Measurements from ENCODE around the gene ARHGAP9. TPM values are rescaled to one million over a fixed set of nuclear protein-coding genes. Genes with fewer than 3 reads are reported as not detected.
"Not testable (repeated sequence)": the region's sequence is repeated elsewhere in the genome, so short reads cannot be mapped to it uniquely, and the experiment has no call there.

The ARHGAP9 gene
- total RNA-seq, 1 donor from 2014 or later: 26.5 TPM

GRCh38 chr12:57517718-57518117 lies 38.1 kb upstream of the ARHGAP9 start:
- not testable (repeated sequence) for DNase-seq (ENCODE audit: low spot score)

- no peak for DNase-seq (ENCODE audit: low spot score)
Observed at GRCh38 chr12:57517187-57517586, 37.5 kb upstream of the ARHGAP9 start.

GRCh38 chr12:57516617-57517153 lies 37.0 kb upstream of the ARHGAP9 start:
- DNase-seq (ENCODE audit: low spot score): no peak

DNA sequence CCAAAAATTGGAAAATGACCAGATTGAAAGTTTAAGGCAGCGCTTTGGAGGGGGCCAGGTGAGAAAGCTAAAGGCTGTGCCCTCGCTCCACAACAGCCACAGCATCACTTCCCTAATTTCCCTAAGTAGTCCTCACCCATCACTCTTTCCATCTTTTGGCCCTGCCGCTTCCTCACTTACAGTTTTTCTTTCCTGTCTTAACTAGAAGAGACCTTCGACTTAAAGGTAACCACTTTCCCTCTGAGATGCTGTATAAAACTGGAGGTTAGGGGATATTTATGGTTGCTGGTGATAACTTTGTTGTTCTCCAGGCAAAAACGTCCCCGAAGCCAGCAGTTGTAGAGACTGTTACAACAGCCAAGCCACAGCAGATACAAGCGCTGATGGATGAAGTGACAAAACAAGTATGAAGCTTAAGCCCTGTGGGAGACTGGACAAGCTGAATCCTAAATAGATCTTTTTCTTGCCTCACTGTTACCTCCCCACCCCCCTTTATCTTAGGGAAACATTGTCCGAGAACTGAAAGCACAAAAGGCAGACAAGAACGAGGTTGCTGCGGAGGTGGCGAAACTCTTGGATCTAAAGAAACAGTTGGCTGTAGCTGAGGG lies 36.4 kb upstream of the ARHGAP9 start:
- DNase-seq (ENCODE audit: low spot score): no peak

- no peak for DNase-seq (ENCODE audit: low spot score)
Observed at GRCh38 chr12:57515408-57515933, 35.8 kb upstream of the ARHGAP9 start.

DNA sequence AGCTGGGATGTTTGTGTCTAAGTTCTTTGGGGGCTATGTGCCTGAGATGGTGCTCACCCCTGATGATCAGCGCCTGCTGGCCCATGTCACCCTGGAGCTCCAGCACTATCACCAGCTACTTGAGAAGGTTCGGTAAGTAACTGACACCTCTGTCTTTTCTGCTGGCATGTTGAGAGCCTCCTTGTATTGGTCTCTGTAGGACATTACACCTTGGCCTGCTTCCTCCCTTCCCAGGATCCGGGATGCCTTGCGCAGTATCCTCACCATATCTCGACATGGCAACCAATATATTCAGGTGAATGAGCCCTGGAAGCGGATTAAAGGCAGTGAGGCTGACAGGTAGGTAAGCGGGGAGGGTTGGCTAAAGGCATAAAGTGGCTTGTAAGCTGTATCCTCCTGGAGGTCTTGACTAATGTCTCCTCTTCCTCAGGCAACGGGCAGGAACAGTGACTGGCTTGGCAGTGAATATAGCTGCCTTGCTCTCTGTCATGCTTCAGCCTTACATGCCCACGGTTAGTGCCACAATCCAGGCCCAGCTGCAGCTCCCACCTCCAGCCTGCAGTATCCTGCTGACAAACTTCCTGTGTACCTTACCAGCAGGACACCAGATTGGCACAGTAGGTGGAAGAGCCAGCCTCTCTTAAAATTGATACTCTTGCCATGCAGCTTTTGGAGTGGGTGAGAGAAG lies 35.2 kb upstream of the ARHGAP9 start:
- no peak for DNase-seq (ENCODE audit: low spot score)

DNA sequence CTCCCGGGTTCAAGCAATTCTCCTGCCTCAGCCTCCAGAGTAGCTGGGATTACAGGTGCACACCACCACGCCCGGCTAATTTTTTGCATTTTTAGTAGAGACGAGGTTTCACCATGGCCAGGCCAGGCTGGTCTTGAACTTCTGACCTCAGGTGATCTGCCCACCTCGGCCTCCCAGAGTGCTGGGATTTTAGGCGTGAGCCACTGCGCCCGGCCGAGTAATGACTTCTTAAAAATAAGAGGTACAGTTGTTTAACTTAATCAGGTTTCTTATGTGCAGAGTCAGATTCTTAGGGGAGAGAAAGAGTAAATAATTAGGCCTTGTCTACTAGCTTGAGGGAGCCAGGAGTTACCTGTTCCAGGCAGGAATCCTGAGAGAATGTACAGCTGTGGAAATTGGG lies 34.6 kb upstream of the ARHGAP9 start:
- not testable (repeated sequence) for DNase-seq (ENCODE audit: low spot score)

- not testable (repeated sequence) for DNase-seq (ENCODE audit: low spot score)
Observed at GRCh38 chr12:57513677-57514076, 34.0 kb upstream of the ARHGAP9 start.

- no peak for DNase-seq (ENCODE audit: low spot score)
Observed at GRCh38 chr12:57513266-57513665, 33.6 kb upstream of the ARHGAP9 start.

GRCh38 chr12:57512665-57513064 lies 33.0 kb upstream of the ARHGAP9 start:
- no peak for DNase-seq (ENCODE audit: low spot score)

DNA sequence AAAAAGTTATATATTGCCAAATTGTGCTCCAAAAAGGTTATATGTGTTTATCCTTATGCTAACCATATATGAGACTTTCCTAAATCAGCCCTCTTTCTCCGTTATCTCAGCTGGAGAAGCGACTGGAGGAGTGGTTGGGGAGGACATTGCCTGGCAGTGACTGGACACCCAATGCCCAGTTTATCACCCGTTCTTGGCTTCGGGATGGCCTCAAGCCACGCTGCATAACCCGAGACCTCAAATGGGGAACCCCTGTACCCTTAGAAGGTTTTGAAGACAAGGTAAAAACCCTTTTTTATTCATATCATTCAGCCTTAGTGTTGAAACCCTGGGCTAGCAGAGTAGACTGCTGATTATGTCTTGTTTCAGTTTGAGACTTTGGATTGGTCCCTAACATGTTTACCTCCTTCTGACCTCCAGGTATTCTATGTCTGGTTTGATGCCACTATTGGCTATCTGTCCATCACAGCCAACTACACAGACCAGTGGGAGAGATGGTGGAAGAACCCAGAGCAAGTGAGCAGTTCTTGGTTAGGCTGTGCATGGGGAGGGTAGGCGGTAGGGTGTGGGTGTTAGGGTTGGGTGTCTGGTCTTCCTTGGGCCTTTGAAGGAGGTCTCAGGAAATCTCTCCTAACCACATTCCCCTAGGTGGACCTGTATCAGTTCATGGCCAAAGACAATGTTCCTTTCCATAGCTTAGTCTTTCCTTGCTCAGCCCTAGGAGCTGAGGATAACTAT lies 32.1 kb upstream of the ARHGAP9 start:
- DNase-seq (ENCODE audit: low spot score): no peak

- no peak for DNase-seq (ENCODE audit: low spot score)
Observed at GRCh38 chr12:57511161-57511560, 31.5 kb upstream of the ARHGAP9 start.

GRCh38 chr12:57507796-57508195 lies 28.1 kb upstream of the ARHGAP9 start:
- DNase-seq (ENCODE audit: low spot score): not testable (repeated sequence)

GRCh38 chr12:57506541-57506940 lies 26.9 kb upstream of the ARHGAP9 start:
- DNase-seq (ENCODE audit: low spot score): not testable (repeated sequence)

DNA sequence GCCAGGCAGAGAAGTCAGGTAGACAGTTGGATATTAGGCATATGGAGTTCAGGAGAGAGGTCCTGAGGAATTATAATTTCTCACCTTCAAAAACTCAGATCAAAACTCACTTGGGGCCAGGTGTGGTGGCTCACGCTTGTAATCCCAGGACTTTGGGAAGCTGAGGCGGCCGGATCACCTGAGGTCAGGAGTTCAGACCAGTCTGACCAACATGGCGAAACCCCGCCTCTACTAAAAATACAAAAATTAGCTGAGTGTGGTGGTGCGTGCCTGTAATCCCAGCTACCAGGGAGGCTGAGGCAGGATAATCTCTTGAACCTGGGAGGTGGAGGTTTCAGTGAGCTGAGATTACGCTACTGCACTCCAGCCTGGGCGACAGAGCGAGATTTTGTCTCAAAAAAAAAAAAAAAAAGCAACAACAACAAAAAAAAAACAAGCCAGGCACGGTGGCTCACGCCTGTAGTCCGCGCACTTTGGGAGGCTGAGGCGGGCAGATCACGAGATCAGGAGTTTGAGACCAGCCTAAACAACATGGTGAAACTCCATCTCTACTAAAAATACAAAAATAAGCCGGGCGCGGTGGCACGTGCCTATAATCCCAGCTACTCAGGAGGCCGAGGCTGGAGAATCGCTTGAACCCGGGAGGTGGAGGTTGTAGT lies 22.8 kb upstream of the ARHGAP9 start:
- not testable (repeated sequence) for DNase-seq (ENCODE audit: low spot score)

DNA sequence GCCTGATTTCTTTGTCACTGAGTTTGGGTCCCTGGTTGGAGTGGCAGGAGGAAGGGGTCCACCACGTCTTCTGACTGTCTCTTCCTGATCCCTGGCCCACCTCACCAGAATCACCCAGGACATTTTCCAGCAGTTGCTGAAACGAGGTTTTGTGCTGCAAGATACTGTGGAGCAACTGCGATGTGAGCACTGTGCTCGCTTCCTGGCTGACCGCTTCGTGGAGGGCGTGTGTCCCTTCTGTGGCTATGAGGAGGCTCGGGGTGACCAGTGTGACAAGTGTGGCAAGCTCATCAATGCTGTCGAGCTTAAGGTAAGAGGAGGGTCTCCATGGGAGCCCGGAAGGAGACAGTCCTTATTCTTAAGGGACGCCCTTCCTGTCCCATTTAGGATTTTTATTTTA lies 20.5 kb upstream of the ARHGAP9 start:
- DNase-seq (ENCODE audit: low spot score): no peak

- no peak for DNase-seq (ENCODE audit: low spot score)
Observed at GRCh38 chr12:57498571-57498970, 18.9 kb upstream of the ARHGAP9 start.

DNA sequence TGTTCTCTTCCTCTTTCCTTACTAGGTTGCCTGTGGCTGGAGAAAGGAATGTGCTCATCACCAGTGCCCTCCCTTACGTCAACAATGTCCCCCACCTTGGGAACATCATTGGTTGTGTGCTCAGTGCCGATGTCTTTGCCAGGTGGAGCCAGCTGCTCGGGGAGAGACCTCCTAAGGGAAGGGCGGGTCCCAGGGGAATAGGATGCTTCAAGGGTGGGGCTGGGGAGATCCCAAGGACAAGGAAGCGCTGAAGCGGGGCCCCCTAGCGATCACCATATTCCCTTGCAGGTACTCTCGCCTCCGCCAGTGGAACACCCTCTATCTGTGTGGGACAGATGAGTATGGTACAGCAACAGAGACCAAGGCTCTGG lies 18.5 kb upstream of the ARHGAP9 start:
- no peak for DNase-seq (ENCODE audit: low spot score)

GRCh38 chr12:57497223-57498131 lies 17.8 kb upstream of the ARHGAP9 start:
- DNase-seq (ENCODE audit: low spot score): no peak

DNA sequence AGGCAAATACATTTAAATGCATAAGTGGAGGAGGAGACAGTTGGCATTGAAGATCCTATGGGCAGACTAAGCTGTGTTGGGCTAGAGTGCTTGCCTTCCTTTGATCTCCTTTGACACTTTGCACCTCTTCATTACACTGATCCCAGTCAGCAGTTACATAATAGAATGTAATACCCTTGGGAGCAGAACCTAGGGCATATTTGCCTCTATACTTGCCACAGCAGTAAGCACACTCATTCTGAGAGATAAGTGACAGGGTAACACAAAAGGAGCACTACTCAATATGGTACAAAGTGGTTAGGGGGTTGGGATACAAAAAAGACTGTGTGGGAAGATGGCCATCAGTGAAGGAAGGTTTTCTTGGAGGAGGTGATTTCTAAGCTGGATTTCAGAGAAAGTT lies 17.2 kb upstream of the ARHGAP9 start:
- no peak for DNase-seq (ENCODE audit: low spot score)
